T-helper 22 cell (primary cell): ENCODE measurements around the gene PEX13.

Source experiments
- DNase-seq: peaks from one replicate; pipeline ENCODE4 v3.0.0-alpha.2; 2020; ENCODE audit warnings: low read depth

The PEX13 gene

GRCh38 chr2:61065714-61066709 lies 48.5 kb downstream of the PEX13 start, which contains the start of gene SANBR:
SANBR (plus strand) TSS chr2:61065871; CDS start chr2:61070351, 4,480 bp downstream.
- DNase-seq = peak; percentile 80

- no peak for DNase-seq
These were observed 56.6 kb downstream of the PEX13 start for GRCh38 chr2:61074100-61074499.

- no peak for DNase-seq
These were observed 68.4 kb downstream of the PEX13 start for GRCh38 chr2:61085883-61086282.

GRCh38 chr2:61089797-61090196 lies 72.3 kb downstream of the PEX13 start:
- no peak for DNase-seq

GRCh38 chr2:61090386-61090921 lies 72.9 kb downstream of the PEX13 start:
- DNase-seq = no peak

- no peak for DNase-seq
These were observed 74.0 kb downstream of the PEX13 start for GRCh38 chr2:61091485-61091884.

- DNase-seq = no peak
These were observed 78.9 kb downstream of the PEX13 start for GRCh38 chr2:61096438-61096837.

GRCh38 chr2:61100801-61101200 lies 83.3 kb downstream of the PEX13 start:
- DNase-seq = no peak
